SK-N-SH (cell line): ENCODE data around the gene CTSO. TPM values are rescaled to one million over a fixed set of nuclear protein-coding genes. Genes with fewer than 3 reads are reported as not detected.

Source experiments
- CTCF ChIA-PET: fragments of 300-600, 350-600 bp; formaldehyde crosslinking; extraction: SDS; loops from one replicate; lab custom pipeline; 2021; lab: Yijun Ruan, JAX
- POLR2A ChIA-PET: fragments of 350-600 bp; sonication (Branson Sonifier 250); formaldehyde crosslinking; extraction: SDS; loops from one replicate; lab custom pipeline; 2020; ENCODE audit warnings: antibody characterized with exemption, inconsistent platforms; lab: Yijun Ruan, JAX
- DNase-seq: peaks from one replicate; pipeline ENCODE4 v3.0.0; 2012
- H2AFZ ChIP-seq: fragments of 200-600 bp; sonication (generic); 2 replicates; pipeline ENCODE4 v1.8.1; 2016; ENCODE audit warnings: antibody characterized with exemption, mild to moderate bottlenecking, low read depth
- H3F3A ChIP-seq: fragments of 200-600 bp; sonication (generic); replicated peaks from 2 replicates; pipeline ENCODE3; 2016; ENCODE audit warnings: antibody characterized with exemption, mild to moderate bottlenecking; ENCODE audit not compliant: insufficient read depth
- H3K27ac ChIP-seq, 2 experiments: fragments of 200-500 bp in 1 of 2; fragments of 200-600 bp in 1 of 2; sonication (Bioruptor generic) in 1 of 2; sonication (generic), shearing (Covaris generic) in 1 of 2; 2 replicates each; pipeline versions ENCODE4 v1.5.1 to v1.6.1; 2014 to 2016; ENCODE audit warnings: low read depth in 2 of 2, inconsistent platforms in 1 of 2, low read length in 1 of 2, mild to moderate bottlenecking in 1 of 2, mixed read lengths in 1 of 2
- H3K27me3 ChIP-seq: fragments of 200-600 bp; sonication (generic), shearing (Covaris generic); 2 replicates; pipeline ENCODE4 v1.6.1; 2016; ENCODE audit warnings: mixed run types; ENCODE audit not compliant: insufficient read depth
- H3K36me3 ChIP-seq, 2 experiments: fragments of 200-500 bp in 1 of 2; fragments of 200-600 bp in 1 of 2; sonication (Bioruptor generic) in 1 of 2; sonication (generic) in 1 of 2; replicated peaks in 1 of 2; 2 replicates each; pipeline versions ENCODE3 to v1.5.1; 2014 to 2016; ENCODE audit warnings: low read length in 1 of 2, mild to moderate bottlenecking in 1 of 2; ENCODE audit not compliant: insufficient read depth in 2 of 2, control insufficient read depth in 1 of 2
- H3K4me1 ChIP-seq, 2 experiments: fragments of 200-500 bp in 1 of 2; fragments of 200-600 bp in 1 of 2; sonication (Bioruptor generic) in 1 of 2; sonication (generic), shearing (Covaris generic) in 1 of 2; 2 replicates each; pipeline versions ENCODE4 v1.5.1 to v1.6.1; 2014 to 2016; ENCODE audit warnings: low read depth in 1 of 2, low read length in 1 of 2, mixed run types in 1 of 2; ENCODE audit not compliant: insufficient read depth in 2 of 2, control insufficient read depth in 1 of 2
- H3K4me2 ChIP-seq: fragments of 200-600 bp; sonication (generic), shearing (Covaris generic); 2 replicates; pipeline ENCODE4 v1.6.1; 2017; ENCODE audit warnings: mixed run types
- H3K4me3 ChIP-seq, 2 experiments: fragments of 200-500 bp in 1 of 2; fragments of 200-600 bp in 1 of 2; sonication (Bioruptor generic) in 1 of 2; sonication (generic), shearing (Covaris generic) in 1 of 2; 2 replicates each; pipeline versions ENCODE4 v1.5.1 to v1.8.1; 2014 to 2016; ENCODE audit warnings: low read depth in 2 of 2, inconsistent platforms in 1 of 2, low read length in 1 of 2, mild to moderate bottlenecking in 1 of 2, mixed read lengths in 1 of 2, moderate library complexity in 1 of 2
- H3K79me2 ChIP-seq: fragments of 200-600 bp; sonication (generic); 2 replicates; pipeline ENCODE4 v1.8.1; 2017; ENCODE audit warnings: mild to moderate bottlenecking; ENCODE audit not compliant: insufficient read depth
- H3K9ac ChIP-seq: fragments of 200-600 bp; sonication (generic); 2 replicates; pipeline ENCODE4 v1.6.1; 2017; ENCODE audit warnings: mixed run types
- H3K9me2 ChIP-seq: fragments of 200-600 bp; sonication (generic); 2 replicates; pipeline ENCODE4 v1.6.1; 2017; ENCODE audit warnings: mixed run types
- H3K9me3 ChIP-seq: fragments of 200-600 bp; sonication (generic); 2 replicates; pipeline ENCODE4 v1.6.1; 2017; ENCODE audit warnings: mixed run types, mild to moderate bottlenecking, moderate library complexity
- H4K20me1 ChIP-seq: fragments of 200-600 bp; sonication (generic); 2 replicates; pipeline ENCODE4 v1.6.1; 2017; ENCODE audit warnings: mild to moderate bottlenecking, mixed run types; ENCODE audit not compliant: insufficient read depth
- CHD2 ChIP-seq: fragments of 150-350 bp; IDR thresholded peaks from 2 replicates; pipeline ENCODE4 v1.6.1; 2018; ENCODE audit warnings: low read length; ENCODE audit not compliant: partially characterized antibody
- FOXJ3 ChIP-seq: sonication (generic); formaldehyde crosslinking; IDR thresholded peaks from 2 replicates; pipeline ENCODE4 v1.5.1; 2020; ENCODE audit warnings: mild to moderate bottlenecking, missing genetic modification reagents
- GABPA ChIP-seq: IDR thresholded peaks from 2 replicates; pipeline ENCODE4 v1.4.0; 2012; ENCODE audit warnings: low read depth, mild to moderate bottlenecking
- GATA2 ChIP-seq: sonication (generic); formaldehyde crosslinking; IDR thresholded peaks from 2 replicates; pipeline ENCODE4 v1.5.0; 2020; ENCODE audit warnings: mild to moderate bottlenecking, missing genetic modification reagents
- IRF3 ChIP-seq: fragments of 150-350 bp; IDR thresholded peaks from 2 replicates; pipeline ENCODE4 v1.6.1; 2016; ENCODE audit warnings: mild to moderate bottlenecking, low read depth, low read length
- JUND ChIP-seq: IDR thresholded peaks from 2 replicates; pipeline ENCODE4 v1.4.0; 2012
- MEF2A ChIP-seq: IDR thresholded peaks from 2 replicates; pipeline ENCODE4 v1.4.0; 2012; ENCODE audit warnings: low read depth, borderline replicate concordance
- NRF1 ChIP-seq: IDR thresholded peaks from 2 replicates; pipeline ENCODE4 v1.6.1; 2012; ENCODE audit warnings: low read depth, mild to moderate bottlenecking, low read length
- SMC3 ChIP-seq: IDR thresholded peaks from 2 replicates; pipeline ENCODE4 v1.6.1; 2012; ENCODE audit warnings: low read depth, low read length, improper control_type of control experiment
- TEAD4 ChIP-seq: IDR thresholded peaks from 2 replicates; pipeline ENCODE4 v1.4.0; 2012; ENCODE audit warnings: mild to moderate bottlenecking, borderline replicate concordance; ENCODE audit not compliant: insufficient read depth
- YY1 ChIP-seq: IDR thresholded peaks from 2 replicates; pipeline ENCODE4 v1.4.0; 2012; ENCODE audit warnings: low read depth, mild to moderate bottlenecking
- WGBS: methylation state at CpG from one replicate; pipeline ENCODE4 v1.1.6; 2017; ENCODE audit warnings: low lambda C conversion rate; 5-methylcytosine and 5-hydroxymethylcytosine counted together
- polyA plus RNA-seq, 3 experiments: library from polyadenylated mRNA; depleted of rRNA; stranded (reverse); fragments of >200 nt; gene quantifications; 2 replicates each; pipeline ENCODE4 v1.2.3, GENCODE V29; 2012
- TF ChIP-seq, protein P1 (sequence below): IDR thresholded peaks from 2 replicates; pipeline ENCODE4 v1.4.0; 2012; ENCODE audit warnings: low read depth, borderline replicate concordance

CTSO gene
- polyA plus RNA-seq, 1 of the 3 experiments (the other 2 are of a cell fraction), result 3.3 TPM

GRCh38 chr4:155914782-155915181 is 38.9 kb downstream of the CTSO start:
- ChIA-PET CTCF (interaction anchor here (0.7 to 1.0 kb wide), 2 partner anchors 12 to 29 kb away, joined by 3 to 4 read pairs; no protein-coding TSS in a partner anchor), POLR2A (no interaction called here)
- Histone ChIP-seq H2AFZ (no peak overlapping the region), H3K9ac (no peak overlapping the region), H3K9me2 (no peaks in the 10 kb centered on the region), H3K79me2 (no peaks in the 10 kb centered on the region), H3K4me3 (no peak overlapping the region), H3K27me3 (no peaks in the 10 kb centered on the region), H3K9me3 (no peaks in the 10 kb centered on the region), H4K20me1 (no peaks in the 10 kb centered on the region), H3F3A (no peaks in the 10 kb centered on the region), H3K27ac (no peak overlapping the region), H3K36me3 (no peaks in the 10 kb centered on the region), H3K4me2 (no peak overlapping the region), H3K4me1 (no peaks in the 10 kb centered on the region)
- 24% methylated on average over 5 of the region's 5 CpGs for WGBS
- no peak for DNase-seq
- TF ChIP-seq YY1 (no peak), JUND (no peak), MEF2A (no peak), GATA2 (CRISPR knock-in tag) (no peak)

- H3K79me2 ChIP-seq, result no peaks in the 10 kb centered on the region
- H4K20me1 ChIP-seq, result no peaks in the 10 kb centered on the region
- TF ChIP-seq NRF1, result no peak
- no peak for TF ChIP-seq IRF3
- TF ChIP-seq GABPA, result no peak
- TF ChIP-seq JUND, result no peak
- TF ChIP-seq, protein P1, sequence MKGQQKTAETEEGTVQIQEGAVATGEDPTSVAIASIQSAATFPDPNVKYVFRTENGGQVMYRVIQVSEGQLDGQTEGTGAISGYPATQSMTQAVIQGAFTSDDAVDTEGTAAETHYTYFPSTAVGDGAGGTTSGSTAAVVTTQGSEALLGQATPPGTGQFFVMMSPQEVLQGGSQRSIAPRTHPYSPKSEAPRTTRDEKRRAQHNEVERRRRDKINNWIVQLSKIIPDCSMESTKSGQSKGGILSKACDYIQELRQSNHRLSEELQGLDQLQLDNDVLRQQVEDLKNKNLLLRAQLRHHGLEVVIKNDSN, result no peak
- TF ChIP-seq SMC3, result no peak
- no peak for TF ChIP-seq TEAD4
- no peak for TF ChIP-seq FOXJ3 (CRISPR knock-in tag)
- no peak for TF ChIP-seq CHD2
- TF ChIP-seq, all 33 proteins: peak for 0
- Histone ChIP-seq H3K4me2 (no peak overlapping the region), H3K27me3 (no peaks in the 10 kb centered on the region), H2AFZ (no peak overlapping the region), H3K36me3 (no peaks in the 10 kb centered on the region), H3K9ac (no peak overlapping the region), H3K4me3 (no peak overlapping the region), H3K27ac (no peak overlapping the region), H3K9me2 (no peaks in the 10 kb centered on the region), H3K9me3 (no peaks in the 10 kb centered on the region), H3K4me1 (peaks cover 0 to 5% of the 10 kb centered on the region in 2 experiments; a peak in 1 of 4 replicates), H3F3A (no peaks in the 10 kb centered on the region)
- 18% methylated on average over 1 of the region's 1 CpG for WGBS
- no peak for DNase-seq
- ChIA-PET POLR2A (no interaction called here), CTCF (interaction anchor here (0.6 to 1.0 kb wide), 2 partner anchors 9 to 407 kb away, joined by 3 to 4 read pairs; partner anchors contain the start of gene TDO2)
Measured at GRCh38 chr4:155911905-155912304, 41.8 kb downstream of the CTSO start.
